Measurements from ENCODE around the gene SCGB3A2.
"Not testable (repeated sequence)": the region's sequence is repeated elsewhere in the genome, so short reads cannot be mapped to it uniquely, and the experiment has no call there.

Gene SCGB3A2

GRCh38 chr5:147869112-147869511 is 9.4 kb upstream of the SCGB3A2 start:
- DNase-seq: no peak

- DNase-seq: not testable (repeated sequence)
Observed at GRCh38 chr5:147869892-147870291, 8.6 kb upstream of the SCGB3A2 start.

GRCh38 chr5:147871980-147872549 is 6.4 kb upstream of the SCGB3A2 start:
- not testable (repeated sequence) for DNase-seq

- DNase-seq: not testable (repeated sequence)
Observed at GRCh38 chr5:147872744-147873435, 5.6 kb upstream of the SCGB3A2 start.

GRCh38 chr5:147874118-147874875 is 4.2 kb upstream of the SCGB3A2 start:
- DNase-seq: not testable (repeated sequence)

- DNase-seq: no peak
Observed at GRCh38 chr5:147874910-147875367, 3.6 kb upstream of the SCGB3A2 start.

GRCh38 chr5:147876141-147876540 is 2.4 kb upstream of the SCGB3A2 start:
- no peak for DNase-seq

- DNase-seq: no peak
Observed at GRCh38 chr5:147876626-147877025, 1.9 kb upstream of the SCGB3A2 start.

- no peak for DNase-seq
Observed at GRCh38 chr5:147879784-147880183, 1.3 kb downstream of the SCGB3A2 start.

GRCh38 chr5:147880487-147880886 is 2.0 kb downstream of the SCGB3A2 start:
- DNase-seq: no peak

- no peak for DNase-seq
Observed at GRCh38 chr5:147882586-147883313, 4.2 kb downstream of the SCGB3A2 start.

GRCh38 chr5:147887026-147887627 is 8.6 kb downstream of the SCGB3A2 start:
- no peak for DNase-seq

GRCh38 chr5:147887930-147888329 is 9.4 kb downstream of the SCGB3A2 start:
- no peak for DNase-seq

GRCh38 chr5:147892696-147893296 is 14.3 kb downstream of the SCGB3A2 start:
- no peak for DNase-seq

- no peak for DNase-seq
Observed at GRCh38 chr5:147893820-147894219, 15.3 kb downstream of the SCGB3A2 start.

GRCh38 chr5:147895864-147896263 is 17.4 kb downstream of the SCGB3A2 start:
- DNase-seq: no peak

- no peak for DNase-seq
Observed at GRCh38 chr5:147898875-147899401, 20.4 kb downstream of the SCGB3A2 start.

GRCh38 chr5:147901599-147902039 is 23.1 kb downstream of the SCGB3A2 start:
- no peak for DNase-seq

GRCh38 chr5:147902609-147903115 is 24.2 kb downstream of the SCGB3A2 start:
- DNase-seq: no peak

GRCh38 chr5:147904110-147904509 is 25.6 kb downstream of the SCGB3A2 start:
- DNase-seq: no peak

GRCh38 chr5:147906326-147907095 is 28.0 kb downstream of the SCGB3A2 start, which contains the start of gene C5orf46:
TSS of gene C5orf46 (minus strand) at chr5:147906538. CDS start at chr5:147906501, 37 bp downstream.
- DNase-seq: no peak

Measured in activated naive CD4-positive, alpha-beta T cell treated with anti-CD3 and anti-CD28 coated beads, Interleukin-2, amount 50 U/mL, for 16 hours (primary cell).